Measurements from ENCODE around the gene PTTG1IP.
A peak's percentile ranks its signal among the peaks of the same experiment; 100 is the strongest.

PTTG1IP gene

DNA sequence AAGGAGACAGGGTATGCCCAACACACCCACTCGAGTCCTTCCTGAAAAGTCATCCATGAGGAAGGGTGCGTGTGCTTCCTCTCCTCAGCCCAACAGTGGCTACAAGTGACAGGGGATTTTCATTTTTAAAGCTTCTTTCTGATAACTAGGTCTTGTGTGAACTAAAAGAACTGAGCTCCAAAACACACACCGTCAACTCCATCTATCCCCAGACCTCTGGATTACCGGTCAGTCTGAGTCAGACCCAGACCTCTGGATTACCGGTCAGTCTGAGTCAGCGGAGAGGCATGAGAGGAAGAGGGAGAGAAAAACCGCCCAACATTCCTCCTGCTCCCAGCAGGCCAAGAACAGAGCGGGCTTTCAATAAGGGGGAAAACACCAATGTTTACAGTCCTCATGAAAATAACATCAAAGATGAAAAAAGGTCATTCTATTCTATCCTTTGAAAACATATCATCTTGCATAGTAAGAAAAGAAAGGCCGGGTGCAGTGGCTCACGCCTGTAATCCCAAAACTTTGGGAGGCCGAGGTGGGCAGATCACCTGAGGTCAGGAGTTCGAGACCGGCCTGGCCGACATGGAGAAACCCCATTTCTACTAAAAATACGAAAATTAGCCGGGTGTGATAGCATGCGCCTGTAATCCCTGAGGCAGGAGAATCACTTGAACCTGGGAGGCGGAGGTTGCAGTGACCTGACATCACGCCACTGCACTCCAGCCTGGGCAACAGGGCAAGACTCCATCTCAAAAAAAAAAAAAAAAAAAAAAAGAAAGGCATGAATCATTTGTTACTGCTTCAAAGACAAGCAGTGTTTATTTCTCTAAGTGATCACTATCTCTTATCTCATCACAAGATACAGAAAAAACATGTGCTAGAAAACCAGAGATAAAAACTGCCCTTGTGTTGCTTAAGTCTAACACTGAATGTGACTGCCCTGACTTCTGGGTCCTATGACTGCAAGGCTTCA lies 3.4 kb downstream of the PTTG1IP start:
- Histone ChIP-seq H2BK12ac (ENCODE audit: low read length) (peak overlapping the region; percentile 81), H3K18ac (ENCODE audit: low read length) (peak overlapping the region; percentile 74), H3K4me2 (ENCODE audit: low read length) (peak overlapping the region; percentile 57), H3K27ac (ENCODE audit: low read depth, low read length) (peak overlapping the region; percentile 93), H3K9me3 (ENCODE audit: insufficient read depth, low read depth, low read length) (no peaks in the 10 kb centered on the region), H2BK5ac (ENCODE audit: low read depth, low read length, poor library complexity) (peak overlapping the region; percentile 81), H3K23ac (ENCODE audit: low read length) (no peak overlapping the region), H3K79me1 (ENCODE audit: low read length) (peaks cover 46% of the 10 kb centered on the region), H3K4me1 (ENCODE audit: control insufficient read depth in 1 of 2, insufficient read depth in 2 of 2, low read length in 2 of 2) (peaks cover 44 to 55% of the 10 kb centered on the region in 2 experiments), H4K8ac (ENCODE audit: low read depth, low read length) (peak overlapping the region; percentile 21), H3K14ac (ENCODE audit: low read length) (peak overlapping the region; percentile 76), H4K12ac (ENCODE audit: low read depth, low read length) (no peak overlapping the region), H3K27me3 (ENCODE audit: insufficient read depth, low read length) (no peaks in the 10 kb centered on the region), H2AK5ac (ENCODE audit: low read length) (peak overlapping the region; percentile 60), H3K36me3 (ENCODE audit: control insufficient read depth in 1 of 2, insufficient read depth in 2 of 2, low read length in 2 of 2) (peaks cover 11 to 13% of the 10 kb centered on the region in 2 experiments), H3K4me3 (ENCODE audit: low read depth, low read length) (no peak overlapping the region), H3K9ac (ENCODE audit: low read length) (no peak overlapping the region), H2AFZ (ENCODE audit: insufficient read depth, low read length, poor library complexity) (no peak overlapping the region), H3K79me2 (ENCODE audit: control insufficient read depth, insufficient read depth, low read length, poor library complexity) (peaks cover 52% of the 10 kb centered on the region), H2BK120ac (ENCODE audit: insufficient read depth, low read length, poor library complexity) (peak overlapping the region; percentile 60), H3K4ac (ENCODE audit: low read depth, low read length) (no peak overlapping the region), H4K91ac (ENCODE audit: low read depth, low read length) (peak overlapping the region; percentile 66)
- WGBS (ENCODE audit: extremely low coverage, insufficient coverage, insufficient read length): no CpG with 5 or more reads among the region's 19 CpGs
- peak; percentile 94 to 95 for DNase-seq

DNA sequence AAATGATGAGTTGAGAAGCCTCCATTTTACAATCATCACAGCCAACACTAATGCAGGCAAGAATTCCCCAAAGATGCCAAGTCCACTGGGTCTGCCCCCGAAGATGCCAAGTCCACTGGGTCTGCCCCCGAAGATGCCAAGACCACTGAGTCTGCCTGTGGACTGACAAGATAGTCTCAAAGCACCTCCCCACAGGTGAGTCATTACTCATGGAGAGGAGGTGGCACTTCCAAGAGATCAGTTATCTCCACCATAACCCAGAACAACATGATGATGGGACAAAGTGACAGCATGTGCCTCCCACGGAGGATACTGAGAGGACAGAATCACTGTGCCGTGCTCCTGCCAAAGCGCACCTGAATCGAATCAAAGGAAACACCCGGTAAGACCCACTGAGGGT lies 4.8 kb downstream of the PTTG1IP start:
- Histone ChIP-seq H2BK5ac (ENCODE audit: low read depth, low read length, poor library complexity) (no peak overlapping the region), H3K18ac (ENCODE audit: low read length) (peak overlapping the region; percentile 22), H4K8ac (ENCODE audit: low read depth, low read length) (no peak overlapping the region), H3K36me3 (ENCODE audit: control insufficient read depth in 1 of 2, insufficient read depth in 2 of 2, low read length in 2 of 2) (peaks cover 22 to 25% of the 10 kb centered on the region in 2 experiments), H3K4ac (ENCODE audit: low read depth, low read length) (peak overlapping the region; percentile 99), H2AFZ (ENCODE audit: insufficient read depth, low read length, poor library complexity) (peak overlapping the region; percentile 34), H3K14ac (ENCODE audit: low read length) (peak overlapping the region; percentile 32), H4K91ac (ENCODE audit: low read depth, low read length) (no peak overlapping the region), H3K27ac (ENCODE audit: low read depth, low read length) (no peak overlapping the region), H3K9ac (ENCODE audit: low read length) (no peak overlapping the region), H3K79me2 (ENCODE audit: control insufficient read depth, insufficient read depth, low read length, poor library complexity) (peaks cover 55% of the 10 kb centered on the region), H3K23ac (ENCODE audit: low read length) (no peak overlapping the region), H3K27me3 (ENCODE audit: insufficient read depth, low read length) (no peaks in the 10 kb centered on the region), H3K9me3 (ENCODE audit: insufficient read depth, low read depth, low read length) (no peaks in the 10 kb centered on the region), H3K4me2 (ENCODE audit: low read length) (no peak overlapping the region), H2BK12ac (ENCODE audit: low read length) (peak overlapping the region; percentile 72), H3K79me1 (ENCODE audit: low read length) (peaks cover 35% of the 10 kb centered on the region), H2BK120ac (ENCODE audit: insufficient read depth, low read length, poor library complexity) (no peak overlapping the region), H3K4me3 (ENCODE audit: low read depth, low read length) (no peak overlapping the region), H2AK5ac (ENCODE audit: low read length) (no peak overlapping the region), H3K4me1 (ENCODE audit: control insufficient read depth in 1 of 2, insufficient read depth in 2 of 2, low read length in 2 of 2) (peaks cover 42 to 46% of the 10 kb centered on the region in 2 experiments), H4K12ac (ENCODE audit: low read depth, low read length) (no peak overlapping the region)
- peak in 1 of 2 donors; percentile 15 for DNase-seq
- WGBS (ENCODE audit: extremely low coverage, insufficient coverage, insufficient read length): no CpG with 5 or more reads among the region's 7 CpGs

DNA sequence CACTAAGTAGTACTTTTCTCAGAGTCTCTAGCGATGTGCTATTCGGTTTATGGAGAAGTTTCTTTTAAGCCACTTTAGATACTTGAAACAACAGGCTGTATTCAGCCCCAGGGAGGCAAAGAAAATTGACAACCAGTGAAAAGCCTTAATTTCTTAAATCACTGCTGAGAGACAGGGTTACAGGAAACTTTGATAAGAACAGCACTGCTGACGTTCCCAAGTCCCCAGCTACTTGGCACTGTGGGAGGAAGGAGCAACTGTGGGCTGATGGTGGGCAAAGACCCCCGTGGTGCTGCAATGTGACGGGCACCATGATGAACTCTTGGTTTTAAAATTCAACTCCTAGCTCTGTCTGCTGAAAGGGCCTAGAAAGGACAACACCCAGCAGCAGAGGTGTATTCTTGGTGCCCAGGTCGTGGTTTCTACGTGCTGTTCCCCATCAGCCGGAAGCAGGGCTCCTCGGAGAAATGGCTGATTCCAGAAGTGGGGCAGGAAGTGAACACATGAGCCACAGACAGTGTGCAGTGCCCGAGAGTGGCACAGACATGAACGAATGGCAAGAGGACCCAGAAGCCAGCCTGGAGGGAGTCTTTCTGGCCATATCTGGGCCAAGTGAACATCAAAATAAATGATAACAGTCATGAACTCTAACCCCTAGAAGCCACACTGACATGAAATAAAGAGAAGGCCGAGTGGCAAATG lies 5.3 kb downstream of the PTTG1IP start:
- Histone ChIP-seq H3K18ac (ENCODE audit: low read length) (peak overlapping the region; percentile 19), H3K9ac (ENCODE audit: low read length) (no peak overlapping the region), H3K27me3 (ENCODE audit: insufficient read depth, low read length) (no peaks in the 10 kb centered on the region), H3K79me2 (ENCODE audit: control insufficient read depth, insufficient read depth, low read length, poor library complexity) (peaks cover 55% of the 10 kb centered on the region), H4K12ac (ENCODE audit: low read depth, low read length) (no peak overlapping the region), H3K79me1 (ENCODE audit: low read length) (peaks cover 32% of the 10 kb centered on the region), H3K4me2 (ENCODE audit: low read length) (no peak overlapping the region), H2BK12ac (ENCODE audit: low read length) (peak overlapping the region; percentile 27), H4K91ac (ENCODE audit: low read depth, low read length) (peak overlapping the region; percentile 25), H2BK120ac (ENCODE audit: insufficient read depth, low read length, poor library complexity) (no peak overlapping the region), H3K4ac (ENCODE audit: low read depth, low read length) (peak overlapping the region; percentile 99), H3K14ac (ENCODE audit: low read length) (peak overlapping the region; percentile 47), H2BK5ac (ENCODE audit: low read depth, low read length, poor library complexity) (no peak overlapping the region), H4K8ac (ENCODE audit: low read depth, low read length) (peak overlapping the region; percentile 13), H3K23ac (ENCODE audit: low read length) (no peak overlapping the region), H2AFZ (ENCODE audit: insufficient read depth, low read length, poor library complexity) (peak overlapping the region; percentile 40), H3K4me3 (ENCODE audit: low read depth, low read length) (no peak overlapping the region), H3K4me1 (ENCODE audit: control insufficient read depth in 1 of 2, insufficient read depth in 2 of 2, low read length in 2 of 2) (peaks cover 42 to 46% of the 10 kb centered on the region in 2 experiments), H3K27ac (ENCODE audit: low read depth, low read length) (no peak overlapping the region), H3K9me3 (ENCODE audit: insufficient read depth, low read depth, low read length) (no peaks in the 10 kb centered on the region), H2AK5ac (ENCODE audit: low read length) (no peak overlapping the region), H3K36me3 (ENCODE audit: control insufficient read depth in 1 of 2, insufficient read depth in 2 of 2, low read length in 2 of 2) (peaks cover 28% of the 10 kb centered on the region in 2 experiments)
- no CpG with 5 or more reads among the region's 12 CpGs for WGBS (ENCODE audit: extremely low coverage, insufficient coverage, insufficient read length)
- no peak for DNase-seq

DNA sequence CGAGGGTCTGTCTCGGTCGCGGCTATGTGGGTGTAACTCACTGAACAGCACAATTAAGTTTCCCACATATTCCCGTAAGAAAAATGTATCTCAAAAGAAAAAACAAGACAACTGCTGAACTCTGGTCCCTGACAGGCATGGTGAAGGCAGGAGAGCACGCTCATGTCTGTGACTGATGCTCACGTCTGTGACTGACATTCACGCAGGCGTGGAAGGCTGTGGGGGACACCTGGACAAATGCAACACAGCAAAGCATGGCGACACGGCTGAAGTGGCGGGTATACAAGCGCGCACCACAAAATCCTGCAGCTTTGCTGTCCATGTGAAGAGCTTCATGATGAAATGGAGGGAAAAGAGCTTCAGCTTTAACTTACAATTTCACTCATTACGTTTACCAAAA lies 6.0 kb downstream of the PTTG1IP start:
- Histone ChIP-seq H3K18ac (ENCODE audit: low read length) (peak overlapping the region; percentile 73), H3K27ac (ENCODE audit: low read depth, low read length) (peak overlapping the region; percentile 52)
- WGBS (ENCODE audit: extremely low coverage, insufficient coverage, insufficient read length): no CpG with 5 or more reads among the region's 15 CpGs

More for the DNA sequence above, 6.0 kb downstream of the PTTG1IP start:
- no peaks in the 10 kb centered on the region for H3K9me3 ChIP-seq (ENCODE audit: insufficient read depth, low read depth, low read length)
- peak overlapping the region; percentile 2 for H3K14ac ChIP-seq (ENCODE audit: low read length)
- H4K8ac ChIP-seq (ENCODE audit: low read depth, low read length): no peak overlapping the region
- H3K4me1 ChIP-seq (ENCODE audit: control insufficient read depth in 1 of 2, insufficient read depth in 2 of 2, low read length in 2 of 2): peaks cover 42 to 46% of the 10 kb centered on the region in 2 experiments
- no peak overlapping the region for H2BK5ac ChIP-seq (ENCODE audit: low read depth, low read length, poor library complexity)
- H4K12ac ChIP-seq (ENCODE audit: low read depth, low read length): no peak overlapping the region
- no peak overlapping the region for H3K9ac ChIP-seq (ENCODE audit: low read length)
- peaks cover 25% of the 10 kb centered on the region for H3K79me1 ChIP-seq (ENCODE audit: low read length)
- H2AK5ac ChIP-seq (ENCODE audit: low read length): peak overlapping the region; percentile 80
- H2BK12ac ChIP-seq (ENCODE audit: low read length): peak overlapping the region; percentile 33
- no peak overlapping the region for H2BK120ac ChIP-seq (ENCODE audit: insufficient read depth, low read length, poor library complexity)
- H2AFZ ChIP-seq (ENCODE audit: insufficient read depth, low read length, poor library complexity): no peak overlapping the region
- DNase-seq: no peak
- peaks cover 31 to 33% of the 10 kb centered on the region in 2 experiments for H3K36me3 ChIP-seq (ENCODE audit: control insufficient read depth in 1 of 2, insufficient read depth in 2 of 2, low read length in 2 of 2)
- peak overlapping the region; percentile 96 for H3K4ac ChIP-seq (ENCODE audit: low read depth, low read length)
- H3K4me3 ChIP-seq (ENCODE audit: low read depth, low read length): no peak overlapping the region
- no peak overlapping the region for H3K23ac ChIP-seq (ENCODE audit: low read length)
- H3K79me2 ChIP-seq (ENCODE audit: control insufficient read depth, insufficient read depth, low read length, poor library complexity): peaks cover 50% of the 10 kb centered on the region
- H3K4me2 ChIP-seq (ENCODE audit: low read length): peak overlapping the region; percentile 24
- no peaks in the 10 kb centered on the region for H3K27me3 ChIP-seq (ENCODE audit: insufficient read depth, low read length)
- no peak overlapping the region for H4K91ac ChIP-seq (ENCODE audit: low read depth, low read length)

All from trophoblast cell (in vitro differentiated cells and primary cell).